IMR-90 (cell line): ENCODE measurements around the gene CLDN4. TPM values are rescaled to one million over a fixed set of nuclear protein-coding genes. Genes with fewer than 3 reads are reported as not detected.
"Not testable (repeated sequence)": the region's sequence is repeated elsewhere in the genome, so short reads cannot be mapped to it uniquely, and the experiment has no call there.

Experiments
- ATAC-seq: fragments of 200-7000 bp; cut with Tn5 transposase; 2 replicates; pipeline ENCODE4 v1.9.1; 2020; ENCODE audit warnings: low read depth, mild to moderate bottlenecking, moderate library complexity
- BruUV-seq: library from RNA; stranded (reverse); fragments of 400-500 nt; replicated peaks from 2 replicates; lab custom pipeline; 2021; lab: Mats Ljungman, UMichigan
- CTCF ChIA-PET: fragments of 300-600 bp; formaldehyde crosslinking; extraction: SDS; loops from one replicate; lab custom pipeline; 2021; ENCODE audit warnings: antibody characterized with exemption; lab: Yijun Ruan, JAX
- POLR2A ChIA-PET: fragments of 300-600 bp; sonication (Branson Sonifier 250); formaldehyde crosslinking; loops from one replicate; lab custom pipeline; 2022; ENCODE audit warnings: antibody characterized with exemption; ENCODE audit not compliant: unreplicated experiment; lab: Charles Lee
- DNase-seq: peaks from one replicate; pipeline ENCODE4 v3.0.0; 2013
- H2AFZ ChIP-seq: replicated peaks from 2 replicates; pipeline ENCODE3; 2013; ENCODE audit warnings: low read length, mild to moderate bottlenecking; ENCODE audit not compliant: poor library complexity
- H2AK5ac ChIP-seq: 2 replicates; pipeline ENCODE4 v1.6.1; 2013; ENCODE audit warnings: low read depth, low read length, inconsistent platforms
- H2AK9ac ChIP-seq: replicated peaks from 2 replicates; pipeline ENCODE3; 2013; ENCODE audit warnings: mild to moderate bottlenecking, low read depth, low read length, moderate library complexity; ENCODE audit not compliant: poor library complexity
- H2BK120ac ChIP-seq: 2 replicates; pipeline ENCODE4 v1.6.1; 2013; ENCODE audit warnings: low read depth, low read length, inconsistent platforms
- H2BK15ac ChIP-seq: 3 replicates; pipeline ENCODE4 v1.6.1; 2013; ENCODE audit warnings: low read depth, low read length, inconsistent platforms
- H2BK20ac ChIP-seq: 2 replicates; pipeline ENCODE4 v1.6.1; 2013; ENCODE audit warnings: low read depth, mild to moderate bottlenecking, inconsistent platforms, low read length, moderate library complexity
- H2BK5ac ChIP-seq: 2 replicates; pipeline ENCODE4 v1.6.1; 2013; ENCODE audit warnings: mild to moderate bottlenecking, low read depth, low read length, inconsistent platforms; ENCODE audit not compliant: poor library complexity, severe bottlenecking
- H3K14ac ChIP-seq: replicated peaks from 2 replicates; pipeline ENCODE4 v1.6.1; 2013; ENCODE audit warnings: low read depth, low read length, inconsistent platforms
- H3K18ac ChIP-seq: 2 replicates; pipeline ENCODE4 v1.6.1; 2013; ENCODE audit warnings: low read depth, low read length, control low read depth
- H3K23ac ChIP-seq: 2 replicates; pipeline ENCODE4 v1.6.1; 2013; ENCODE audit warnings: low read depth, low read length, inconsistent platforms
- H3K27ac ChIP-seq: 2 replicates; pipeline ENCODE4 v1.5.1; 2013; ENCODE audit warnings: mild to moderate bottlenecking, control low read depth, low read length; ENCODE audit not compliant: insufficient read depth
- H3K27me3 ChIP-seq: 2 replicates; pipeline ENCODE4 v1.6.1; 2013; ENCODE audit warnings: low read length; ENCODE audit not compliant: control insufficient read depth, insufficient read depth
- H3K36me3 ChIP-seq: 2 replicates; pipeline ENCODE4 v1.6.1; 2013; ENCODE audit warnings: low read length, mixed read lengths; ENCODE audit not compliant: control insufficient read depth, insufficient read depth
- H3K4ac ChIP-seq: 2 replicates; pipeline ENCODE4 v1.6.1; 2013; ENCODE audit warnings: low read depth, low read length, inconsistent platforms
- H3K4me1 ChIP-seq: 2 replicates; pipeline ENCODE4 v1.6.1; 2013; ENCODE audit warnings: low read length, mixed read lengths; ENCODE audit not compliant: control insufficient read depth, insufficient read depth
- H3K4me2 ChIP-seq: 2 replicates; pipeline ENCODE4 v1.6.1; 2013; ENCODE audit warnings: low read depth, mild to moderate bottlenecking, control low read depth, low read length, moderate library complexity
- H3K4me3 ChIP-seq: 2 replicates; pipeline ENCODE4 v1.5.1; 2013; ENCODE audit warnings: low read depth, mild to moderate bottlenecking, control low read depth, low read length, moderate library complexity; ENCODE audit not compliant: insufficient read depth
- H3K56ac ChIP-seq: 2 replicates; pipeline ENCODE4 v1.6.1; 2013; ENCODE audit warnings: low read length, inconsistent platforms; ENCODE audit not compliant: insufficient read depth; ENCODE audit errors: extremely low read depth
- H3K79me1 ChIP-seq, 2 experiments: 2 replicates each; pipeline ENCODE4 v1.6.1; 2013; ENCODE audit warnings: low read length in 2 of 2, inconsistent platforms in 1 of 2, low read depth in 1 of 2
- H3K9ac ChIP-seq: 2 replicates; pipeline ENCODE4 v1.6.1; 2013; ENCODE audit warnings: low read depth, low read length, control low read depth
- H3K9me1 ChIP-seq: 2 replicates; pipeline ENCODE4 v1.6.1; 2013; ENCODE audit warnings: low read length, inconsistent platforms; ENCODE audit not compliant: insufficient read depth
- H3K9me3 ChIP-seq: 2 replicates; pipeline ENCODE4 v1.6.1; 2013; ENCODE audit warnings: low read length; ENCODE audit not compliant: control insufficient read depth, insufficient read depth
- H4K20me1 ChIP-seq: 2 replicates; pipeline ENCODE4 v1.6.1; 2013; ENCODE audit warnings: low read length, inconsistent platforms; ENCODE audit not compliant: insufficient read depth
- H4K5ac ChIP-seq: 2 replicates; pipeline ENCODE4 v1.6.1; 2013; ENCODE audit warnings: mild to moderate bottlenecking, low read depth, low read length, control low read depth
- H4K8ac ChIP-seq, 2 experiments: 2 replicates each; pipeline ENCODE4 v1.6.1; 2013; ENCODE audit warnings: low read depth in 2 of 2, low read length in 2 of 2, control low read depth in 1 of 2, inconsistent platforms in 1 of 2
- H4K91ac ChIP-seq: 2 replicates; pipeline ENCODE4 v1.6.1; 2013; ENCODE audit warnings: low read depth, low read length, inconsistent platforms; ENCODE audit not compliant: insufficient read depth
- MAFK ChIP-seq: IDR thresholded peaks from 2 replicates; pipeline ENCODE4 v1.6.1; 2012; ENCODE audit warnings: low read depth, low read length, improper control_type of control experiment
- MXI1 ChIP-seq: IDR thresholded peaks from 2 replicates; pipeline ENCODE4 v1.6.1; 2012; ENCODE audit warnings: low read depth, mild to moderate bottlenecking, low read length, moderate library complexity, borderline replicate concordance
- POLR2A ChIP-seq: IDR thresholded peaks from 2 replicates; pipeline ENCODE4 v1.6.1; 2012; ENCODE audit warnings: mild to moderate bottlenecking, low read depth, low read length
- RFX5 ChIP-seq: IDR thresholded peaks from 2 replicates; pipeline ENCODE4 v1.8.0; 2012; ENCODE audit warnings: low read depth, mild to moderate bottlenecking, low read length, moderate library complexity
- SMC3 ChIP-seq: fragments of 150-350 bp; IDR thresholded peaks from 2 replicates; pipeline ENCODE4 v1.6.1; 2016; ENCODE audit warnings: low read depth, mild to moderate bottlenecking, antibody characterized with exemption, low read length, moderate library complexity
- WGBS, 2 experiments: methylation state at CpG; one replicate each; pipeline versions ENCODE4 v1.1.5 to v1.1.7; 2013; ENCODE audit warnings: missing lambda C conversion rate in 2 of 2; ENCODE audit not compliant: insufficient read length in 1 of 2; ENCODE audit errors: extremely low coverage in 2 of 2; 5-methylcytosine and 5-hydroxymethylcytosine counted together
- dilution Hi-C: fragments of 300-500 bp; cut with HindIII; formaldehyde crosslinking; loops from one replicate; pipeline ENCODE4 v1.14.3; 2018; ENCODE audit warnings: low sequenced_read_pairs; ENCODE audit not compliant: unreplicated experiment
- in situ Hi-C: fragments of 300-500 bp; cut with MboI; formaldehyde crosslinking; loops from 3 replicates; pipeline ENCODE4 v1.14.3; 2019; ENCODE audit warnings: low sequenced_read_pairs, inconsistent platforms, mixed read lengths
- intact Hi-C: fragments of 100-400 bp; cut with micrococcal nuclease; formaldehyde crosslinking; loops from 2 replicates; pipeline ENCODE4 v1.10.0; 2022
- polyA plus RNA-seq, 3 experiments: library from polyadenylated mRNA; depleted of rRNA; stranded (reverse); fragments of >200 nt; gene quantifications; 2 replicates each; pipeline ENCODE4 v1.2.3, GENCODE V29; 2012; ENCODE audit warnings: low replicate concordance in 1 of 3
- total RNA-seq: library from RNA; depleted of rRNA; stranded (reverse); fragments of >200 nt; gene quantifications from 2 replicates; pipeline ENCODE4 v1.2.3, GENCODE V29; 2012
- TF ChIP-seq, protein P1 (sequence below): fragments of 150-350 bp; IDR thresholded peaks from 2 replicates; pipeline ENCODE4 v1.6.1; 2016; ENCODE audit warnings: low read depth, mild to moderate bottlenecking, low read length, moderate library complexity, borderline replicate concordance

Gene CLDN4
- total and polyA plus RNA-seq, 2 of the 4 experiments (the other 2 are of a cell fraction): 2.9 to 4.4 TPM

GRCh38 chr7:73786588-73786987, 44.2 kb upstream of the CLDN4 start (continued):
- no peak for TF ChIP-seq MAFK
- TF ChIP-seq RFX5: no peak
- TF ChIP-seq POLR2A: no peak
- TF ChIP-seq MXI1: no peak
- no peak for TF ChIP-seq SMC3
- TF ChIP-seq, protein P1, sequence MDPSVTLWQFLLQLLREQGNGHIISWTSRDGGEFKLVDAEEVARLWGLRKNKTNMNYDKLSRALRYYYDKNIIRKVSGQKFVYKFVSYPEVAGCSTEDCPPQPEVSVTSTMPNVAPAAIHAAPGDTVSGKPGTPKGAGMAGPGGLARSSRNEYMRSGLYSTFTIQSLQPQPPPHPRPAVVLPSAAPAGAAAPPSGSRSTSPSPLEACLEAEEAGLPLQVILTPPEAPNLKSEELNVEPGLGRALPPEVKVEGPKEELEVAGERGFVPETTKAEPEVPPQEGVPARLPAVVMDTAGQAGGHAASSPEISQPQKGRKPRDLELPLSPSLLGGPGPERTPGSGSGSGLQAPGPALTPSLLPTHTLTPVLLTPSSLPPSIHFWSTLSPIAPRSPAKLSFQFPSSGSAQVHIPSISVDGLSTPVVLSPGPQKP: no peak

- dilution Hi-C loops, H2AFZ ChIP-seq, CTCF ChIA-PET, in situ Hi-C loops, BruUV-seq, H3K27ac ChIP-seq, H4K5ac ChIP-seq, H3K9ac ChIP-seq, H3K9me1 ChIP-seq, H2AK9ac ChIP-seq, H3K9me3 ChIP-seq, POLR2A ChIA-PET, H3K27me3 ChIP-seq, H3K4me2 ChIP-seq, H4K20me1 ChIP-seq, H3K18ac ChIP-seq, H2BK20ac ChIP-seq, H2BK120ac ChIP-seq, H3K4me1 ChIP-seq, DNase-seq, ATAC-seq, H3K4ac ChIP-seq, H3K36me3 ChIP-seq, H3K79me1 ChIP-seq, H3K23ac ChIP-seq, H3K14ac ChIP-seq, intact Hi-C loops, H2AK5ac ChIP-seq, H3K56ac ChIP-seq, H2BK5ac ChIP-seq, H4K91ac ChIP-seq, H2BK15ac ChIP-seq, H3K4me3 ChIP-seq, H4K8ac ChIP-seq: not testable (repeated sequence)
- no CpG with 5 or more reads among the region's 1 CpG for WGBS, 2 experiments
Observed at GRCh38 chr7:73787786-73788048, 43.1 kb upstream of the CLDN4 start.
